GM23248 (cell line): ENCODE data around the gene LDOC1. TPM values are rescaled to one million over a fixed set of nuclear protein-coding genes. Genes with fewer than 3 reads are reported as not detected.

Experiments used
- DNase-seq: peaks from one replicate; pipeline ENCODE4 v3.0.0-alpha.2; 2015
- H2AFZ ChIP-seq: fragments of 200-600 bp; sonication (generic); 2 replicates; pipeline ENCODE4 v1.6.1; 2016; ENCODE audit warnings: antibody characterized with exemption
- H3F3A ChIP-seq: fragments of 200-600 bp; sonication (generic); 2 replicates; pipeline ENCODE4 v1.6.1; 2016; ENCODE audit warnings: mild to moderate bottlenecking, antibody characterized with exemption, mixed run types; ENCODE audit not compliant: insufficient read depth
- H3K27ac ChIP-seq: fragments of 200-600 bp; sonication (generic); 2 replicates; pipeline ENCODE4 v1.5.1; 2016; ENCODE audit warnings: mild to moderate bottlenecking
- H3K27me3 ChIP-seq: fragments of 200-600 bp; sonication (generic); replicated peaks from 2 replicates; pipeline ENCODE4 v1.6.1; 2016; ENCODE audit warnings: mild to moderate bottlenecking; ENCODE audit not compliant: insufficient read depth
- H3K36me3 ChIP-seq: fragments of 200-600 bp; sonication (generic); 2 replicates; pipeline ENCODE4 v1.6.1; 2016; ENCODE audit warnings: low read depth, mild to moderate bottlenecking
- H3K4me1 ChIP-seq: fragments of 200-600 bp; sonication (generic); 2 replicates; pipeline ENCODE4 v1.6.1; 2016; ENCODE audit warnings: mild to moderate bottlenecking; ENCODE audit not compliant: insufficient read depth
- H3K4me2 ChIP-seq: fragments of 200-600 bp; sonication (generic); one replicate; pipeline ENCODE4 v1.6.1; 2016; ENCODE audit warnings: mild to moderate bottlenecking; ENCODE audit not compliant: unreplicated experiment
- H3K4me3 ChIP-seq: fragments of 200-600 bp; sonication (generic); 2 replicates; pipeline ENCODE4 v1.5.1; 2016; ENCODE audit warnings: mild to moderate bottlenecking
- H3K79me2 ChIP-seq: fragments of 200-600 bp; sonication (generic); 2 replicates; pipeline ENCODE4 v1.6.1; 2016; ENCODE audit warnings: mild to moderate bottlenecking; ENCODE audit not compliant: insufficient read depth
- H3K9ac ChIP-seq: fragments of 200-600 bp; sonication (generic); 2 replicates; pipeline ENCODE4 v1.6.1; 2016; ENCODE audit warnings: mild to moderate bottlenecking
- H3K9me2 ChIP-seq: fragments of 200-600 bp; sonication (generic); 2 replicates; pipeline ENCODE4 v1.6.1; 2016; ENCODE audit warnings: mixed run types, mild to moderate bottlenecking, moderate library complexity; ENCODE audit not compliant: insufficient read depth
- H3K9me3 ChIP-seq: fragments of 200-600 bp; sonication (generic); one replicate; pipeline ENCODE4 v1.6.1; 2017; ENCODE audit warnings: low read depth
- H4K20me1 ChIP-seq: fragments of 200-600 bp; sonication (generic); 2 replicates; pipeline ENCODE4 v1.6.0; 2016; ENCODE audit not compliant: insufficient read depth
- EZH2 ChIP-seq: fragments of 200-600 bp; sonication (generic); IDR thresholded peaks from 2 replicates; pipeline ENCODE4 v1.6.1; 2018; ENCODE audit warnings: antibody characterized with exemption, mild to moderate bottlenecking; ENCODE audit not compliant: insufficient read depth, poor library complexity, severe bottlenecking
- EZH2phosphoT487 ChIP-seq: fragments of 200-600 bp; sonication (generic); IDR thresholded peaks from 2 replicates; pipeline ENCODE4 v1.6.1; 2018; ENCODE audit warnings: antibody characterized with exemption, moderate library complexity, mild to moderate bottlenecking, low read depth; ENCODE audit not compliant: insufficient read depth
- WGBS, 2 experiments: methylation state at CpG; one replicate each; pipeline ENCODE4 v1.1.6; 2015 to 2017; ENCODE audit warnings: low lambda C conversion rate in 2 of 2, low coverage in 1 of 2; ENCODE audit errors: missing lambda C conversion rate in 2 of 2; 5-methylcytosine and 5-hydroxymethylcytosine counted together
- in situ Hi-C: fragments of 300-500 bp; cut with MboI; formaldehyde crosslinking; loops from 2 replicates; pipeline ENCODE4 v1.15.0; 2020
- polyA plus RNA-seq: library from polyadenylated mRNA; unstranded; fragments of >200 nt; fragmentation: Nextera tagmentation; extraction: Ambion mirVana; gene quantifications from 2 replicates; pipeline ENCODE4 v1.2.1, GENCODE V29; 2016
- total RNA-seq: library from RNA; depleted of rRNA; stranded (reverse); fragments of >200 nt; shearing (Covaris generic); gene quantifications from 2 replicates; pipeline ENCODE4 v1.2.3, GENCODE V29; 2014; rRNA removed

Gene LDOC1
- 1.0 and 1.5 TPM in 2 replicates for total RNA-seq
- 23.1 and 24.7 TPM in 2 replicates for polyA plus RNA-seq

DNA sequence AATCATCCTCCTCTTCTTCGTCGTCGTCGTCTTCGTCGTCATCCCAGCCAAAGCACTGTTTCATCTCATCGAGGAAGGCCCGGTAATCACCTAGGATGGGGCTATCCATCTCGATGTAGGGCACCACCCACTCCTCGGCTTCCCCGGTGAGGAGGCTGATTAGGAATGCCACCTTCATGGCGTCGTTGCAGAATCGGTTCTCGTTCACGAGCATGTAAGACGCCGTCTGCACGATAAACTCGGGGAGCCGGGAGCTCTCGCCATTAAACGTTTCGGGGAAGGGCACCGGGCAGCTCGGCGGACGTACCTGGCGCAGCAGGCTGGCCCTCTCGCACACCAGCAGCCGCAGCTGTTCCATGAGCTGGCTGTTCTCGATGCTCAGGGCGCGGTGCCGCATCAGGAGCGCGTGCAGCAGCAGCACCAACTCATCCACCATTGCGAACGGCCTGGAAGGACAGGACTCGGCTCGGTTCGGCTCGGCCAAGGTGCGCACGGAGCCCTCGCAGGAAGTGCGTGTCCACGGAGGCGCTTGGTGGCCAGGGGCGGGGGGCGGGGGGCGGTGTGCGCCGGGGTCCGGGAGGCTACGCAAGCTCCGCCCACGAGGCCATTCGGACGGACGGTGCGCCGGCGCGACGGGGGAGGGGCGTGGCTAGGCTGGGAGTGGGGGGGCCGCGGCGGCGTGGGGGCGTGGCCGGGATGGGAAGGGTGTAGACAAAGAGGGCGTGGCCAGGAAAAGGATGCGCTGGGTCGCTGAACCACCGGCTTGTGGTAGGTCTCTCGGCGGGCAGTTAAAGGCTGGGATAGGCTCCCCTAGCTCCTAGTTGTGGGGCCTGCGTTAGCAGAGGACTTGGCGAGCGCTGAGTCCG lies at the start of gene LDOC1:
LDOC1 (minus strand) TSS at position 544 of the 866 bp plus-strand sequence; CDS start at position 436, 108 bp downstream.
- no peaks in the 10 kb centered on the region for H3F3A ChIP-seq
- H2AFZ ChIP-seq = peak within 1 kb of the TSS; percentile 71; the same call in 1 of the 2 replicates
- no peaks in the 10 kb centered on the region for H3K36me3 ChIP-seq
- no peaks in the 10 kb centered on the region for H4K20me1 ChIP-seq
- no peaks in the 10 kb centered on the region for H3K9me3 ChIP-seq
- H3K9me2 ChIP-seq = no peaks in the 10 kb centered on the region
- H3K27me3 ChIP-seq = no peaks in the 10 kb centered on the region
- no peak within 1 kb of the TSS for H3K27ac ChIP-seq
- H3K4me2 ChIP-seq = peak within 1 kb of the TSS; percentile 57
- WGBS, 2 experiments = 1 to 2% methylated on average over 18 to 47 of the region's 83 CpGs
- H3K9ac ChIP-seq = peak within 1 kb of the TSS; percentile 56
- TF ChIP-seq EZH2phosphoT487 (no peak), EZH2 (no peak)
- H3K79me2 ChIP-seq = no peaks in the 10 kb centered on the region
- H3K4me3 ChIP-seq = peak within 1 kb of the TSS; percentile 68
- in situ Hi-C loops = no loop called here
- H3K4me1 ChIP-seq = no peaks in the 10 kb centered on the region
- DNase-seq = peak; percentile 70

DNA sequence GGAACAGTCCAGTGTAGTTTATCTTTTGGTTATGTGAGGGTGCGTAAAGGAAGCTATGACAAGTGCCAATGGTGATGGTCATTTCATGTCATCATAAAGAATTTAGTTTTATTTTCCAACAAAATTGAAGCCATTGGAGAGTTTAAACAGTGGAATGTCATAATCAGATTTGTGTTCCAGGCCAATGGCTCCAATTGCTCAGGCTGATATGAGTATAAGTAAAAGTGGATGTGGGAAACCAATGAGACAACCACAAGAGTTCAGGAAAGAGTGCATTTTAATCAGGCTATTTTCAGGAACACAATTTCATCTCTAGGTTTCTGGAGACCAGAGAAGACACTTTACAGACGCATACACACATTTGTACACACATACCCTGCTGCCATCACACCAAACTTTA lies 44.7 kb upstream of the LDOC1 start:
- H3K4me2 ChIP-seq = no peak overlapping the region
- no peak overlapping the region for H3K9ac ChIP-seq
- no peak overlapping the region for H3K27ac ChIP-seq
- 51 to 52% methylated on average over 2 of the region's 2 CpGs for WGBS, 2 experiments
- H2AFZ ChIP-seq = no peak overlapping the region
- no peak for TF ChIP-seq EZH2phosphoT487
- no peak for TF ChIP-seq EZH2
- no peaks in the 10 kb centered on the region for H3K27me3 ChIP-seq
- H3F3A ChIP-seq = no peaks in the 10 kb centered on the region
- no peaks in the 10 kb centered on the region for H3K79me2 ChIP-seq
- in situ Hi-C loops = no loop called here
- H4K20me1 ChIP-seq = no peaks in the 10 kb centered on the region
- no peak for DNase-seq
- H3K9me2 ChIP-seq = no peaks in the 10 kb centered on the region
- H3K4me1 ChIP-seq = no peaks in the 10 kb centered on the region
- no peak overlapping the region for H3K4me3 ChIP-seq
- H3K9me3 ChIP-seq = no peaks in the 10 kb centered on the region
- no peaks in the 10 kb centered on the region for H3K36me3 ChIP-seq

- no peaks in the 10 kb centered on the region for H3K4me1 ChIP-seq
- H3K9me2 ChIP-seq = no peaks in the 10 kb centered on the region
- no peaks in the 10 kb centered on the region for H3K36me3 ChIP-seq
- H3K9me3 ChIP-seq = no peaks in the 10 kb centered on the region
- H4K20me1 ChIP-seq = no peaks in the 10 kb centered on the region
- no peak overlapping the region for H2AFZ ChIP-seq
- no peak for TF ChIP-seq EZH2
- no peak for TF ChIP-seq EZH2phosphoT487
- H3K27me3 ChIP-seq = no peaks in the 10 kb centered on the region
- H3F3A ChIP-seq = no peaks in the 10 kb centered on the region
- in situ Hi-C loops = no loop called here
- WGBS, 2 experiments = 5 to 11% methylated on average over 3 of the region's 3 CpGs
- H3K27ac ChIP-seq = no peak overlapping the region
- DNase-seq = peak; percentile 70
- H3K9ac ChIP-seq = no peak overlapping the region
- H3K4me2 ChIP-seq = no peak overlapping the region
- H3K4me3 ChIP-seq = no peak overlapping the region
- H3K79me2 ChIP-seq = no peaks in the 10 kb centered on the region
Measured at GRCh38 chrX:141220342-141221008, 43.5 kb upstream of the LDOC1 start.

- no peak overlapping the region for H3K9ac ChIP-seq
- H3K9me2 ChIP-seq = no peaks in the 10 kb centered on the region
- H3F3A ChIP-seq = no peaks in the 10 kb centered on the region
- no peak overlapping the region for H3K4me3 ChIP-seq
- DNase-seq = no peak
- H2AFZ ChIP-seq = no peak overlapping the region
- in situ Hi-C loops = no loop called here
- no peaks in the 10 kb centered on the region for H3K27me3 ChIP-seq
- H3K27ac ChIP-seq = no peak overlapping the region
- no peaks in the 10 kb centered on the region for H3K79me2 ChIP-seq
- WGBS, 2 experiments = 14 to 27% methylated on average over 1 of the region's 1 CpG
- no peaks in the 10 kb centered on the region for H3K36me3 ChIP-seq
- no peak for TF ChIP-seq EZH2phosphoT487
- no peak for TF ChIP-seq EZH2
- no peak overlapping the region for H3K4me2 ChIP-seq
- no peaks in the 10 kb centered on the region for H3K9me3 ChIP-seq
- H4K20me1 ChIP-seq = no peaks in the 10 kb centered on the region
- no peaks in the 10 kb centered on the region for H3K4me1 ChIP-seq
Measured at GRCh38 chrX:141214196-141214595, 37.3 kb upstream of the LDOC1 start.
